ENCODE measurements around the gene C2orf76.
A peak's percentile ranks its signal among the peaks of the same experiment; 100 is the strongest.

C2orf76 gene

DNA sequence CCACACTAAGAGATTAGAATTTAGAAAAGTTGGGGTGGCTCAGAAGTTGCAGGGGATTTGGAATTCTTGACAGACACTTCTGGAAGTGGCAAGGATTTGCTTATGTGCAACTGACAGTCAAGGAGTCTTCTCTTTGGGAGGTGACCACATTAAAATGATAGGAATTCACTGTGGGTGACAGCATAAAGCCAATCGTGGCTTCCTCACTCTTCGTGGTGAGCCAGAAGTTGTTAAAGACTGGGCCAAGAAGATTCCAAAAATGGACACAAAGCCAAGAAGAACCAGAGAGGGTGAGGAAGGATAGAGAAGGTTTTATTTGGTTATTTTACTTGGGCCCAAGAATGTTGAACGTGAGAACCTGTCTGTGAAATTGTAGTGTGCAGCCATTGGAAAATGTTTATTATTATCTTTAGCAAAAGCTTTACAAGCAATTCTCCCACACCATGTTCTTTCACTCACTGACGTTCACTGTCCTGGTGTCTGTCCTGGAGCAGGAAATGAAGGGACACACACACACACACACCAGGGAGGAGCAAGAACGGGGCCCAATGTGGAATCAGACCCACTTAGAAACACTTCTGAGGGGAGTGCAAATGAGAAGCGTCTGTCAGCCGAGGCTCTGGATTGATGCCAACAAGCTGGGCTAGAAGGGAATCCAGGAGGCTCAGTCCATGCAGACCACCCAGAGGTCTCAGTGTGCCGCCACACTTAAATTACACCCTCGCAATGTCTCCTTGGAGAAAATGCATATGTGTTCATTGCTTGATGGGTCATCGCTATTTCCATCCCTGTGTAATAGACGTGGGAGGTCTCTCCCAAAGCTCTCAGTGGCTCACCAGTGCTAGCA lies 105.8 kb downstream of the C2orf76 start:
- DNase-seq = no peak

DNA sequence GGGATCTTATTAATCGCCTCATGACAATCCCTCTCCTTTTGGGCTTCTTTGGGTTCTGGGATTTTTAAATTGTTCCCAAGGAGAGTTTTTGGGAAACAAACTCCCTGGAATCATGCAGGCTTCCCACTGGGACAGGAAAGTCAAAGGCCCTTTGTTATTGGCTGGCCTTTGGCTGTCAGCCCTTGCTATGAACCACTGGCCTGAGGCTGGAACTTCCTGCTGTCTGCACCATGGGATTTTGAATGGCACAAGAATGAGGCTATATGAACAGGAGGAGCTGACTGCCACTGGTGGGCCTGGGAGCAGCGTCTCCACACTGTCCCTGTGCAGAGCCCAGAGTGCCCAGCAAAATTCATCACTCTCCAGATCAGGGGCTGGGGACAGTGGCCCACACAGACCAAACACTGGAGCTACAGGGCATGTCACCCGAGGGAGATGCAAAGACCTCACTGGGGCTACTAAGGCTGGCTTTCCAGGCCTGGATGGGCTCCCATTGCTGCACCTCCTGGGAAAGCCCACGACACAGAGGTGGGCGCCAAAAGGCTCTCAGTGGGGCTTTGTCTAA lies 107.3 kb downstream of the C2orf76 start:
- no peak for DNase-seq

DNA sequence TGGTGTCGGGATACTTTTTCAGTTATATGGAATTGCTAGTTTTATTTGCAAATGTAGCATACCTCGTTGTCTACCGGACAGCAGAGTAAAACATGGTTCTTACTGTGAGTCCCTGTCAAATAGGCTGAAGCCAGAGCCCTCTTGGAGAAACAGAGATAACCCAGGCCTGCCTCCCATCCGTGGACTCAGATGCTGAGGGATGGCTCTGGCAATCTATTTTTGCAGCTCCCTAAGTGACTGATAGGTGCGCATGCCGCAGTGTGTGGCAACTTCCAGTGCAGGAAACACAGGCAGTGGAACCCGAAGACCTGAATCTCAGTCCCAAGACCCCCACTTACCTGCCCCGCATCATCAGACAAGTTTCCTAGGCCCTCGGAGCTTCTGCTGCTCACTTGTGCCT lies 109.4 kb downstream of the C2orf76 start:
- DNase-seq = no peak

DNA sequence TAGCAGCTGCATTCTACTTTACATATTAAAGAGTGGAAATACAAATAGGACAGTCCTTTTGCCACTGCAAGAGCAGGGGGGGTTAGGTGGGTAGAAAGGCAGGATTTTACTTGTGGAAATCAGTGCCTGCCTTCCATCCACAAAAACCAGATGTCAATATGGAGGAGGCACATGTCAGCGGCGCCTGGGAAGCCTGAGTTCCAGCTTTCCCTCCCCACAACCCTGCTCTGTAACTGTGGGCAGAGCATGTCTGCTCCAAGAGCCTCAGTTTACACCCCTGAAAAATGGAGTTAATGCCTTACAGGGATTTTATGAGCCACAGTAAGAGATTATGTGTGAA lies 110.1 kb downstream of the C2orf76 start:
- DNase-seq = no peak

DNA sequence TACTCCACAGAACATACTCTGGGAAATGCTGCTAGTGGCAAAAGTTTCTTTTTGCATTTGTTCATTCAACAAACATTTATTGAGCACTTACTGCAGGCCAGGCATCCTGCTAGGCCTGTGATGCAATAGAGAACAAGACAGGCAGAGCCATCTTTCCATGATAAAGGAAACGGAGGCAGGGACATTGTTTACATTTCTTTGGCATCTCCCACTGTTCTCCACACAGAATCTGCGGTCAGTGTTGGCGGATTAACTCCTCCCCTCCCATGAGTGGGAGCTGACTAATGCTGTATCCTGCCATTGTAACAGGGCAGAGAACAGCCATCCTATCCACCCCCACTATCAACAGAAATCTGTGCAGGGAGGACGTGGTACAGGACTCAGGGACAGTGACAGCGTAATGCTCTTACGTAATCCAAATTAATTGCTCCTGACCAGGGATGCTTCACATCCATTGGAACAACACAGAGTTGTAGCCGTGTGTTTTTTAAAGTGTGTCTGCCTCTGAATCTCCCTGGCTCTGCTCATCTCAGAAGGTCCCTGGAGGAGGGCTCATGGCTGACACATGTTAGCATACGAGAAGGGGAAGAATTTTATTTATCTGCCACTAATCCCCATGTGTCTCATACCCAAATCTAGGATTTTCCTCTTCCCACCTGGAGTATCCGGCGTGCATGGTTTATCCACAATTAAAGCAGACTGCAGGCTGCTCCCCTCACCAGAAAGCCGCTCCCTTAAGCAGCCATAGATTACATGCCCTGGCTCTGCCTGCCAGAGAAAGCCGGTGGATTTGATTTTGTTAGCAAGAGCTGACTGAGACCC lies 110.7 kb downstream of the C2orf76 start:
- peak; percentile 20 for DNase-seq

DNA sequence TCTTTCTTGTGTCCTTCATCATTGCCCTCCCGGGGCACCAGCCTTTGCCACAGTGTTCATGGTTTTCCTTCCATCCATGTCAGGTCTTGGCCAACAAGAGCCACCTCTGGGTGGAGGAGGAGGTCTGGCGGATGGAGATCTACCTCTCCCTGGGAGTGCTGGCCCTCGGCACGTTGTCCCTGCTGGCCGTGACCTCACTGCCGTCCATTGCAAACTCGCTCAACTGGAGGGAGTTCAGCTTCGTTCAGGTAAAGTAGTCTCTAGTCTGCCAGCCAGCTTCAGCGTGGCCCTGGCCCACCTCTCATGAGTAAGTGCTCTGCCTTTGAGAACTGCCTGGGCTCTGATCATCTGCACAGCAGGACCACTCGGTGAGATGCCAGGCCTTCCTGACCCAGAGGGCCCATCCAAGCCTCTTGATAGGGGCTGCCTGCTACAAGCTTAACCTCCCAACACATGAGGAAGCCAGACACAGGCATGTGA lies 112.0 kb downstream of the C2orf76 start:
- no peak for DNase-seq

DNA sequence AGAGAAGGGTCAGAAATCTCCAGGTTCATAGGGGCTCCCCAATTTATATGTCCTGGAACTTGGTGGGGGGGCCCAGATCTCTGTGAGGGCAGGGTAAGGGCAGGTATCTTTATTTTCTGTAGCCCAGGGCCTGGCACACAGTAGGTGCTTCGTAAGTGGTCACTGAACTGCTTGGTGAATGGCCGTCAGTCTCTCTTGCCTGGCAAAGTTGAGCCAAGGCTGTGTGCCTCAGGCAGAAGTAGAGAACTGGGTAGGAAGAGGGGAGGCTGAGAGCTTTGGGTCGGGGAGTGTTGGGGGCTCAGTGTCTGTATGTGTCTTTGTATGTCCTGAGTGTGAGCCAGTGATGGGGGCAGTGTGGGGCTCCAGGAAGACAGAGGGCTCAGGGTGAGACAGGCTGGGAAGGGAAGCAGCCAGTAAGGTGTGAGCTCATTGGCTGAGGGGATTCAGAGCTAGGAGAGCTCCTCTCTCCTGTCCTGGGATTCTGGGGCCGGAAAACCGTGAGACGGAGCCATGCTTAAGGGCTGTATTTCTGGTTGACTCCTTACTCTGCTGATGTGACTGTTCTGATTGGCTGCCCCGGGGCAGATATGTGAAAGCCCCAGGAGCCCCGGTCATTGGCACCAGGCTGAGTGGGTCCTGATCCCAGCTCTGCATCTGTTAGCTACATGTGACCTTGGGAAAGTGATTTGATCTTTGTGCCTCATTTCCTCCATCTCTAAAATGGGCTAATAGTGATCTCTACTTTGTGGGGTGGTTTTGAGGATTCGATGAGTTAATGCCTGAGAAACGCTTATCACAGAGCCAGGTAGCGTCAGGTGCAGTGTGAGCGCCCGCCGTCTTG lies 112.7 kb downstream of the C2orf76 start:
- no peak for DNase-seq

DNA sequence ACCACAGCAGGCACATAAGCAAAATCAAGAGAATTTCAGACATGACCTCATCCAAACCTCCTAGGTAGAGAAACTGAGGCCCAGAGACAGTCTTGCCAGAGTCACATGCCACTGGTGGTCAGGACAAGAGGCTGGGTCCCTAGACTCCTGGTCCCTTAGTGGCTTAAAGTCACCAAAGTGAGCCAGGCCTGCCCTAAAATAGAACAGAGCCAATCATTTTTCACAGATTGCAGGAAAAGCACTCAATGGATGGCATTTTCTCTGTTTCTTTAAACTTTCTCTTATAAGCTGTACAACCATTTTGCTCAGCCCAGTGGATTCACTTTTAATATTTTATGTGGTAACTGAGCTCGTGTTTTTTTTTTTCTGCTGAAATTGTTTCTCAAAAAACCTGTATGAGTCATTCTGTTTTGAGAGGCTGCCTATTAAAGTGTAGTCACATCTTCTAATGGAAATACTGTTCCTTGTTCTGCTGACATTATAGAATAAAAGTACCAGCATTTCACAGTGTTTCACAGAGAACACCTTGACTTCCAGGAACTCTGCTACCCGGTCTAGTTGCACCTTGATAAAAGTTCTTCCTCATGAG lies 113.4 kb downstream of the C2orf76 start:
- no peak for DNase-seq
